Measurements from ENCODE around the gene ZNF22. TPM values are rescaled to one million over a fixed set of nuclear protein-coding genes. Genes with fewer than 3 reads are reported as not detected.

The ZNF22 gene
- total RNA-seq, 6 experiments from 2014 or later: 10.3 to 25.2 (median 12.2) TPM

DNA sequence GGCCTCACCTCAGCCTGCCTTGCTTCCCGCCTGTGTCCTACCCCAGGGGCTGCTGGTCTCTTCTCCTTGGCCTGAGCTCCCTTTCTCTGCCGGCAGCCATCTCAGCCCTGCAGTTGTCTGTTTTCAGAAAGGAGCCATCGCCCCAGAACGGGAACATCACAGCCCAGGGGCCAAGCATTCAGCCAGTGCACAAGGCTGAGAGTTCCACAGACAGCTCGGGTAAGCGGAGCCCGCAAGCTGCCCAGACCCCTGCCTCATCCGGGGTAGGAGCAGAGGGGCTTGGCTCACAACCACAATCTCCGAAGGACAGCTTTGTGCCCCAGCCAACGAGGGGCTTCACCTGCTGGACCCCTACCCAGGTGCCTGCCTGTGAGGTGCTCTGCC, 16.8 kb upstream of the ZNF22 start:
- H3K27me3 ChIP-seq: no peaks in the 10 kb centered on the region
- H3K9me3 ChIP-seq: no peaks in the 10 kb centered on the region
- H3K4me3 ChIP-seq: no peak overlapping the region
- no peak for ATAC-seq
- no peak overlapping the region for H3K27ac ChIP-seq
- H3K4me1 ChIP-seq: peaks cover 0 to 52% (median 21%) of the 10 kb centered on the region in 4 donors
- no peak for TF ChIP-seq POLR2A (IDR thresholded peaks at IDR 0.05)
- TF ChIP-seq, protein P1, sequence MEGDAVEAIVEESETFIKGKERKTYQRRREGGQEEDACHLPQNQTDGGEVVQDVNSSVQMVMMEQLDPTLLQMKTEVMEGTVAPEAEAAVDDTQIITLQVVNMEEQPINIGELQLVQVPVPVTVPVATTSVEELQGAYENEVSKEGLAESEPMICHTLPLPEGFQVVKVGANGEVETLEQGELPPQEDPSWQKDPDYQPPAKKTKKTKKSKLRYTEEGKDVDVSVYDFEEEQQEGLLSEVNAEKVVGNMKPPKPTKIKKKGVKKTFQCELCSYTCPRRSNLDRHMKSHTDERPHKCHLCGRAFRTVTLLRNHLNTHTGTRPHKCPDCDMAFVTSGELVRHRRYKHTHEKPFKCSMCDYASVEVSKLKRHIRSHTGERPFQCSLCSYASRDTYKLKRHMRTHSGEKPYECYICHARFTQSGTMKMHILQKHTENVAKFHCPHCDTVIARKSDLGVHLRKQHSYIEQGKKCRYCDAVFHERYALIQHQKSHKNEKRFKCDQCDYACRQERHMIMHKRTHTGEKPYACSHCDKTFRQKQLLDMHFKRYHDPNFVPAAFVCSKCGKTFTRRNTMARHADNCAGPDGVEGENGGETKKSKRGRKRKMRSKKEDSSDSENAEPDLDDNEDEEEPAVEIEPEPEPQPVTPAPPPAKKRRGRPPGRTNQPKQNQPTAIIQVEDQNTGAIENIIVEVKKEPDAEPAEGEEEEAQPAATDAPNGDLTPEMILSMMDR (IDR thresholded peaks at IDR 0.05): no peak
- H3K36me3 ChIP-seq: peaks cover 0 to 6% (median 0%) of the 10 kb centered on the region in 4 donors
- DNase-seq: peak in 1 of 3 donors; percentile 37
- 60% methylated on average over 1 of the region's 10 CpGs for WGBS (ENCODE audit: insufficient coverage, low coverage, low lambda C conversion rate, missing lambda C conversion rate)
- intact Hi-C loops (cut with DNase I): no loop called here

DNA sequence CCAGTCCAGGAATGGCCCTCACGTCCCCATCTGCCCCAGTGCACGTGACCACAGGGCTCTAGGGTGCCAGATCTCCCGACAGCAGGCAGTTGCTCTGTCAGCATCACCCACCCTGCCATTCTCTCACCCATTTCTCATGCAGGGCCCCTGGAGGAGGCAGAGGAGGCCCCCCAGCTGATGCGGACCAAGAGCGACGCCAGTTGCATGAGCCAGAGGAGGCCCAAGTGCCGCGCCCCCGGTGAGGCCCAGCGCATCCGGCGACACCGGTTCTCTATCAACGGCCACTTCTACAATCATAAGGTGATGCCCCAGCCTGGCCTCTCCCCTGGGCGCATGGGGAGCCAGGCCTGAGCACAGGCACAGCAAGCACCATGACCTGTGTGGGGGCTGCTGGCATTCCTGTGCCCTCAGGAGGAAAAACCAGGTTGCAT, 16.0 kb upstream of the ZNF22 start:
- ATAC-seq (no peak), DNase-seq (peak in 1 of 3 donors; percentile 30)
- no peak overlapping the region for H3K4me3 ChIP-seq
- TF ChIP-seq, protein P1 (IDR thresholded peaks at IDR 0.05): no peak
- no peak for TF ChIP-seq POLR2A (IDR thresholded peaks at IDR 0.05)
- intact Hi-C loops (cut with DNase I): no loop called here
- H3K9me3 ChIP-seq: no peaks in the 10 kb centered on the region
- no peak overlapping the region for H3K27ac ChIP-seq
- no peaks in the 10 kb centered on the region for H3K27me3 ChIP-seq
- no CpG with 5 or more reads among the region's 15 CpGs for WGBS (ENCODE audit: insufficient coverage, low coverage, low lambda C conversion rate, missing lambda C conversion rate)
- peaks cover 0 to 50% (median 17%) of the 10 kb centered on the region in 4 donors for H3K4me1 ChIP-seq
- H3K36me3 ChIP-seq: peaks cover 0 to 6% (median 0%) of the 10 kb centered on the region in 4 donors

DNA sequence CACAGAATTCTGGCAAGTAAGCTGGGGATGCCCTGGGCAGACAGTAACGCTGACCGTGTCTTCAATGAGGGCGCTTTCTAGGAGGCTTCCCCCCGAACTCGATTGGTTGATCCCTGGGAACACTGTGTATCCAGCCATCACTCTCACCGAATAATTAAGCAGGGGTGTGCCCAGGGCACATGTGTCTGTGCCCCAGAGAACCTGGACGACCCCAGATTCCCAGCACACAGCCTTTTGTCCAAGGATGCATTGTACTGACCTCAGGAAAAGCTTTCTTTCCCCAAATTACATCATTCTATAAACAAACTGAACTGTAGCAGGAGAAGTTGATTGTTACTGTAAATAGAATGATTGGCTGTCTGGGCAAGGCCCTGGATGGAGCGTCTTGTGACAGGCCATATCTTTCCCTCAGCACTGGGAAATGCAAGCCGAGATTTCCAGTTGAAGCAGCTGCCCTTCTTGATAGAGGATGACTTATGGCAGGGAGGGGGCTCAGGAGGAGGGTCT, 15.5 kb upstream of the ZNF22 start:
- Histone ChIP-seq H3K36me3 (peaks cover 0 to 6% (median 0%) of the 10 kb centered on the region in 4 donors), H3K4me1 (peaks cover 0 to 50% (median 14%) of the 10 kb centered on the region in 4 donors)

DNA sequence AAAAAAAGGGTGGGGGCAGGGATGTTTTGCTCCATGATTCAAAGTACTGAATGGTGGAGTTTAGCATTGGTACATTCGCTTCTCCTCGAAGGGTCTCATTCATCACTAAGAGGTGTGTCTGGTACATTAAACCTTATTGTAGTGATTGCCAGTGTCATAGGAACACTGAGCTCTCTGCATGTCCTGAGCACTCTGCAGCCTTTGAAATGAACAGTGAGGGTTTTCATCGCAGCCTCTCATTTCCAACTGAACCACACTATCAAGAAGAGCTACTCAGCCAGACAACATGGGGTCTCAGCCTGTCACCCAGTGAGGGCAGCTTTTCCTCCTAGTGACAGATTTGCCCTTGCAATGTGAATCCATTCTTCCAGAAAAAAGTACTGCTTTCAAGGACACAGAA, 14.5 kb upstream of the ZNF22 start:
- Histone ChIP-seq H3K4me1 (peaks cover 0 to 50% (median 17%) of the 10 kb centered on the region in 4 donors), H3K36me3 (peaks cover 0 to 6% (median 0%) of the 10 kb centered on the region in 4 donors), H3K9me3 (no peaks in the 10 kb centered on the region), H3K27me3 (no peaks in the 10 kb centered on the region), H3K27ac (no peak overlapping the region), H3K4me3 (no peak overlapping the region)
- WGBS (ENCODE audit: insufficient coverage, low coverage, low lambda C conversion rate, missing lambda C conversion rate): 90% methylated on average over 2 of the region's 3 CpGs
- TF ChIP-seq, protein P1 (IDR thresholded peaks at IDR 0.05): no peak
- TF ChIP-seq POLR2A (IDR thresholded peaks at IDR 0.05): no peak
- DNase-seq (no peak), ATAC-seq (no peak)
- intact Hi-C loops (cut with DNase I): no loop called here

More for the DNA sequence above, 15.5 kb upstream of the ZNF22 start:
- no peak for TF ChIP-seq POLR2A (IDR thresholded peaks at IDR 0.05)
- TF ChIP-seq, protein P1 (IDR thresholded peaks at IDR 0.05): no peak
- H3K4me3 ChIP-seq: no peak overlapping the region
- ATAC-seq (no peak), DNase-seq (peak in 1 of 3 donors; percentile 25)
- peak overlapping the region in 1 of 3 donors; percentile 30 for H3K27ac ChIP-seq
- intact Hi-C loops (cut with DNase I): no loop called here
- no peaks in the 10 kb centered on the region for H3K9me3 ChIP-seq
- no peaks in the 10 kb centered on the region for H3K27me3 ChIP-seq
- WGBS (ENCODE audit: insufficient coverage, low coverage, low lambda C conversion rate, missing lambda C conversion rate): 63% methylated on average over 7 of the region's 9 CpGs
